MM.1S (cell line): Measurements from ENCODE around the gene SETBP1.

Source experiments
- DNase-seq: peaks from one replicate; pipeline ENCODE4 v3.0.0-alpha.2; 2015
- H2AFZ ChIP-seq: fragments of 300-600 bp; sonication (generic); 2 replicates; pipeline ENCODE4 v1.6.0; 2016; ENCODE audit warnings: antibody characterized with exemption, low read length
- H3F3A ChIP-seq: fragments of 300-600 bp; sonication (generic); 2 replicates; pipeline ENCODE4 v1.6.1; 2016; ENCODE audit warnings: mild to moderate bottlenecking, antibody characterized with exemption, low read length, moderate library complexity, mixed read lengths; ENCODE audit not compliant: insufficient read depth
- H3K27ac ChIP-seq: fragments of 300-600 bp; sonication (generic); 2 replicates; pipeline ENCODE4 v1.5.1; 2016; ENCODE audit warnings: mild to moderate bottlenecking, low read length
- H3K27me3 ChIP-seq: fragments of 300-600 bp; sonication (generic); replicated peaks from 2 replicates; pipeline ENCODE4 v1.6.0; 2016; ENCODE audit warnings: low read length; ENCODE audit not compliant: insufficient read depth
- H3K36me3 ChIP-seq: fragments of 300-600 bp; sonication (generic); replicated peaks from 2 replicates; pipeline ENCODE4 v1.6.1; 2016; ENCODE audit warnings: mild to moderate bottlenecking, low read length, mixed read lengths; ENCODE audit not compliant: insufficient read depth
- H3K4me1 ChIP-seq: fragments of 300-600 bp; sonication (generic); 2 replicates; pipeline ENCODE4 v1.6.1; 2016; ENCODE audit warnings: low read length, mixed read lengths
- H3K4me2 ChIP-seq: fragments of 300-600 bp; sonication (generic); 2 replicates; pipeline ENCODE4 v1.6.0; 2016; ENCODE audit warnings: low read depth, low read length
- H3K4me3 ChIP-seq: fragments of 300-600 bp; sonication (generic); 2 replicates; pipeline ENCODE4 v1.5.1; 2016; ENCODE audit warnings: low read length, mixed read lengths
- H3K79me2 ChIP-seq: fragments of 300-600 bp; sonication (generic); 2 replicates; pipeline ENCODE4 v1.6.1; 2016; ENCODE audit warnings: mixed run types, low read length, mixed read lengths
- H3K9ac ChIP-seq: fragments of 300-600 bp; sonication (generic); 2 replicates; pipeline ENCODE4 v1.6.1; 2016; ENCODE audit warnings: low read length, mixed read lengths
- H3K9me2 ChIP-seq: fragments of 300-600 bp; sonication (generic); replicated peaks from 2 replicates; pipeline ENCODE4 v1.6.1; 2016; ENCODE audit warnings: mild to moderate bottlenecking, low read length, mixed read lengths; ENCODE audit not compliant: insufficient read depth
- H3K9me3 ChIP-seq: fragments of 300-600 bp; sonication (generic); replicated peaks from 2 replicates; pipeline ENCODE4 v1.6.1; 2016; ENCODE audit warnings: mild to moderate bottlenecking, low read length, mixed read lengths; ENCODE audit not compliant: insufficient read depth
- H4K20me1 ChIP-seq: fragments of 300-600 bp; sonication (generic); 2 replicates; pipeline ENCODE4 v1.6.1; 2016; ENCODE audit warnings: mild to moderate bottlenecking, low read length, moderate library complexity, mixed read lengths; ENCODE audit not compliant: insufficient read depth
- EZH2 ChIP-seq: fragments of 300-600 bp; sonication (generic); optimal IDR thresholded peaks from 2 replicates; pipeline ENCODE3; 2017; ENCODE audit warnings: low read depth, mild to moderate bottlenecking, antibody characterized with exemption, low read length, mixed read lengths
- EZH2phosphoT487 ChIP-seq: fragments of 300-600 bp; sonication (generic); IDR thresholded peaks from 2 replicates; pipeline ENCODE4 v1.6.1; 2018; ENCODE audit warnings: antibody characterized with exemption, low read length
- TF ChIP-seq, protein P1 (sequence below): fragments of 300-600 bp; sonication (generic); IDR thresholded peaks from 2 replicates; pipeline ENCODE4 v1.5.1; 2016; ENCODE audit warnings: antibody characterized with exemption, low read length, mixed read lengths

SETBP1 gene

GRCh38 chr18:44887227-44887631, 206.5 kb downstream of the SETBP1 start:
- Histone ChIP-seq H3K79me2 (peaks cover 59% of the 10 kb centered on the region), H3K4me1 (peaks cover 18% of the 10 kb centered on the region), H3K4me3 (no peak overlapping the region), H3K4me2 (peak overlapping the region; percentile 23; the same call in 1 of the 2 replicates), H3F3A (peaks cover 4% of the 10 kb centered on the region; the same call in 1 of the 2 replicates), H3K9me2 (no peaks in the 10 kb centered on the region), H4K20me1 (no peaks in the 10 kb centered on the region), H3K27ac (peak overlapping the region; percentile 45; the same call in 1 of the 2 replicates), H3K36me3 (no peaks in the 10 kb centered on the region), H2AFZ (no peak overlapping the region), H3K9me3 (no peaks in the 10 kb centered on the region), H3K9ac (no peak overlapping the region), H3K27me3 (no peaks in the 10 kb centered on the region)
- no peak for TF ChIP-seq EZH2
- TF ChIP-seq, protein P1, sequence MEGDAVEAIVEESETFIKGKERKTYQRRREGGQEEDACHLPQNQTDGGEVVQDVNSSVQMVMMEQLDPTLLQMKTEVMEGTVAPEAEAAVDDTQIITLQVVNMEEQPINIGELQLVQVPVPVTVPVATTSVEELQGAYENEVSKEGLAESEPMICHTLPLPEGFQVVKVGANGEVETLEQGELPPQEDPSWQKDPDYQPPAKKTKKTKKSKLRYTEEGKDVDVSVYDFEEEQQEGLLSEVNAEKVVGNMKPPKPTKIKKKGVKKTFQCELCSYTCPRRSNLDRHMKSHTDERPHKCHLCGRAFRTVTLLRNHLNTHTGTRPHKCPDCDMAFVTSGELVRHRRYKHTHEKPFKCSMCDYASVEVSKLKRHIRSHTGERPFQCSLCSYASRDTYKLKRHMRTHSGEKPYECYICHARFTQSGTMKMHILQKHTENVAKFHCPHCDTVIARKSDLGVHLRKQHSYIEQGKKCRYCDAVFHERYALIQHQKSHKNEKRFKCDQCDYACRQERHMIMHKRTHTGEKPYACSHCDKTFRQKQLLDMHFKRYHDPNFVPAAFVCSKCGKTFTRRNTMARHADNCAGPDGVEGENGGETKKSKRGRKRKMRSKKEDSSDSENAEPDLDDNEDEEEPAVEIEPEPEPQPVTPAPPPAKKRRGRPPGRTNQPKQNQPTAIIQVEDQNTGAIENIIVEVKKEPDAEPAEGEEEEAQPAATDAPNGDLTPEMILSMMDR: no peak
- TF ChIP-seq EZH2phosphoT487: no peak
- DNase-seq: peak; percentile 58

GRCh38 chr18:44889111-44889510, 208.4 kb downstream of the SETBP1 start:
- H3K9me3 ChIP-seq: no peaks in the 10 kb centered on the region
- no peak overlapping the region for H3K9ac ChIP-seq
- no peaks in the 10 kb centered on the region for H4K20me1 ChIP-seq
- H3K4me2 ChIP-seq: no peak overlapping the region
- peaks cover 4% of the 10 kb centered on the region; the same call in 1 of the 2 replicates for H3F3A ChIP-seq
- TF ChIP-seq EZH2: no peak
- TF ChIP-seq, protein P1: no peak
- no peak for TF ChIP-seq EZH2phosphoT487
- H3K9me2 ChIP-seq: no peaks in the 10 kb centered on the region
- no peaks in the 10 kb centered on the region for H3K36me3 ChIP-seq
- no peaks in the 10 kb centered on the region for H3K27me3 ChIP-seq
- peaks cover 57% of the 10 kb centered on the region for H3K79me2 ChIP-seq
- no peak overlapping the region for H2AFZ ChIP-seq
- no peak overlapping the region for H3K4me3 ChIP-seq
- no peak for DNase-seq
- no peak overlapping the region for H3K27ac ChIP-seq
- H3K4me1 ChIP-seq: peaks cover 18% of the 10 kb centered on the region

DNA sequence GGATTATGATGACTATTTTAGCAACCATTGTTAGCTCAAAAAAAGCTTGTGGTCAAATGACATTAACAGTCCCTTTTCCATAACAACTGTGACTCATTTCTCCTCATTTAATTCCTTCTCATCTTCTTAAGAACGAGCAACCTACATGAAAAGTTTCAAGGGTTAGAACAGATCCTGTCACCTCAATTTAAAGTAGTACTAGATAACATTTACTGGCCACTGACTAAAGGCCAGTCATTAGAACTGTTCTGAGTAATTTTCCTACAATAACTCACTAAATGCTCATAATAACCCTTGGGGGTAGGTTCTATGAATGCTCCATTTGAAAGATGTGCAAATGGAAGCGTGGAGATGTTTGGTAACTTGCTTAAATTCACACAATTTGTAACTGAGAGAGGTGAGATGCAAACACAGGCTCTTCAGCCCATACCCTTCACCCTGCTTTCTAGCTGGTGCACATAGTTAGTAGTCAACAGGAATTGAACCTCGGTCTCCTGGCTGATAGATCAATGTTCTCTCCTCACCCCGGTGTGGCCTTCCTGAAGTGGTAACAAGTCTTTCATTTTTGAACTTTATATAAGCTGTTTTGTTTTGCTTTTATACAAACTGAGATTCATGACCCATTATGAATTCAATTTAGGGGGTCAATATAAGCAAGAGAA, 212.5 kb downstream of the SETBP1 start:
- Histone ChIP-seq H3K79me2 (peaks cover 60% of the 10 kb centered on the region), H3K4me3 (no peak overlapping the region), H3K4me1 (0 out of 2 replicates have a peak, but pooled peaks cover 3% of the 10 kb centered on the region), H2AFZ (no peak overlapping the region), H3K9me3 (no peaks in the 10 kb centered on the region), H3K9me2 (no peaks in the 10 kb centered on the region), H3K27me3 (no peaks in the 10 kb centered on the region), H3K4me2 (no peak overlapping the region), H3K27ac (no peak overlapping the region), H3F3A (no peaks in the 10 kb centered on the region), H3K36me3 (no peaks in the 10 kb centered on the region), H3K9ac (no peak overlapping the region), H4K20me1 (no peaks in the 10 kb centered on the region)
- TF ChIP-seq, protein P1: no peak
- TF ChIP-seq EZH2phosphoT487 (no peak), EZH2 (no peak)
- no peak for DNase-seq
